ENCODE measurements around the gene PALM3.
A peak's percentile ranks its signal among the peaks of the same experiment; 100 is the strongest.

PALM3 gene

DNA sequence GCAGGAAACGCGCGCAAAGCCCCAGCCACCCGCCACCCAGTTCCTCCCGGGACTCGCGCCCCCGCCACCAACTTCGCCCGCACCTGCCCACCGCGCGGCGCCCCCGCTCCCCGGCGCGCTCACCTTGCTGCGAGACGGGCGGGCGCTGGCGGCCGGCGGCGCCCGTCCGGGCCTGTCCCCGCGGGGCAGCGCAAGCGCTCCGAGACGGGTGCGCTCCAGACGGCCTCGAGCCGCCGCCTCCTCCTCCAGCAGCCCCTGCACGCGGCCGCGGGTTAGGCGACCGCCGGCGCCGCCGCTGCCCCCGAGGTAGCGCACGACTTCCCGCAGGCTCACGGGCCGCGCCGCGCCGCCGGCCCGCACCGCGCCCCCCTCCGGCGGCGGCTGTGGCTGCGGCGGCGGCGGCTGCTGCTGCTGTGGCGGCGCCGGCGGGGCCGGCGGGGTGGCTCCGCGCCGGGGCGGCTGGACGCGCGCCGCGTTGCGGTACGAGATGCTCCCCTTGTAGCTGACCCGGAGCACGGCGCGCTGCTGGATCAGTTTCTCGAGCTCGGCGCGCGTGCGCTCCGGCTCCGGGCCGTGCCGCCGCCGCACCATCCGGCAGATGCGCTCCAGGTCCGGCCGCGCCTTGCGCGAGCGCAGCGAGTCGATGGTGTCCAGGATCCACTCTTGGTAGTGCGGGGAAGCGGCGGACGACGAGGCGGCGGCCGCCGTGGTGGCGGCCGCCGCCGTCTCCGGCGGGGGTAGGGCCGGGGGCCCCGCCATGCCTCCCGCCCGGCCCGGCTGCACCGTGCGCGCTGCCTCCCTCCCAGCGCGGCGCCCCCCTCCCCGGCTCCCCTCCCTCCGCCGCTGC lies 28.0 kb upstream of the PALM3 start:
- DNase-seq: peak; percentile 48

DNA sequence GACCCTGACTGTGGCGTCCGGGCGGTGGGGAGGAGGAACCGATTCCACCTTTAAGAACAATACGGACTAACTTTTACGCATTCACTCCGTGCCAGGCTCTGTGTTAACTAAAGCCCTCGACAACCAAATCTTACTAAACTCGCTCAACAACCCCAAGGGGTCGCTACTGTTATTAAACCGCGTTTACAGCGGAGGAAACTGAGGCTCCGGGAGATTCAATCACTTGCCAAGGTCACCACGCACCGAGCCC lies 27.5 kb upstream of the PALM3 start:
- DNase-seq: no peak

DNA sequence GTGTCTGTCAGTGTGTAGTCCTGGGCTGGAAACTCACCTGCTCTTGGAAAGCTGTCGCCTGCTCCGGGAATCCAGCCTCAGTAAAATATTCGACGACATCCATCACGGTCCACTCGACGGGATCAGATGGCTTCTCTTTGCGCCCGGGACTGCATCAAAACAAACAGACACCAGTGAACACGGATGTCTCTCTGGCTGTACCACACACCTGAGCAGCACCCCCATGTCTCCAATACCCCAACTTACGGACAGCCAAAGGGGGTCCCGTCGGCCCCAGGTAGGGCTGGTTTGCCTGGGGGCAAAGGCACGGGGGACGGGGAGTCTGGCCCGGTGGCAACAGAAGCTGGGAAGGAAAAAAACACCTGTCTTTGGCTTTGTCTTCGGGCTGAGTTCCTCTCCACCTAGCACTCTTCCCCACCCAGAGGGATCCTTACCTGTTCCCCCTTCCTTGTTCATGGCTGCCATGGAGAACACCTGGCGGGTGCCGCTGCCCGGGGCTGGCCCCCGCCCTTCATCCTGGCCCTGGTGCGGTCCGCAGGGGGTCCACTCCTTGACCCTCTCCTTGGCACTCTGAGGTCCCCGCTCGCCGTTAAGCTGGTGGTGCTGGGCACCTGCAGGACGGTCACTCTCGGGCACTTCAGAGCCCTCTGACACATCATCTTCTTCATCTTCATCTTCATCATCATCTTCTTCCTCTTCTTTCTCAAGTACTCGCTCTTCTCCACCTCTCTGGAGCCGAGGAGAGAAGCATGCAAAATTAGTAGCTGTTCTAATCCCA lies 26.9 kb upstream of the PALM3 start:
- no peak for DNase-seq

DNA sequence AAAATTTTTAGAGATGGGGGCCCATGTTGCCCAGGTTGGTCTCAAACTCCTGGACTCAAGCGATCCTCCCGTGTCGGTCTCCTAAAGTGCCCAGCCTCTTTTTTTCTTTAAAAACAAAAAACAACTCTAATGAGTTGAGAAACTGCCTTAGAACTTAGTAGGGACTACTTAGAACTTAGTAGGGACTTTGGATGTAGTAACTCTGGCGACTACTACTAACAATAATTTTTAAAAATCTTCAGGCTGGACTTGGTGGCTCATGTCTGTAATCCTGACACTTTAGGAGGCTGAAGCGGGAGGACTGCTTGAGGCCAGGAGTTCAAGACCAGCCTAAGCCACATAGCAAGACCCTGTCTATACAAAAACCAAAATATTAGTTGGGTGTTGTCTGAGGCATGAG lies 24.2 kb upstream of the PALM3 start:
- DNase-seq: no peak

DNA sequence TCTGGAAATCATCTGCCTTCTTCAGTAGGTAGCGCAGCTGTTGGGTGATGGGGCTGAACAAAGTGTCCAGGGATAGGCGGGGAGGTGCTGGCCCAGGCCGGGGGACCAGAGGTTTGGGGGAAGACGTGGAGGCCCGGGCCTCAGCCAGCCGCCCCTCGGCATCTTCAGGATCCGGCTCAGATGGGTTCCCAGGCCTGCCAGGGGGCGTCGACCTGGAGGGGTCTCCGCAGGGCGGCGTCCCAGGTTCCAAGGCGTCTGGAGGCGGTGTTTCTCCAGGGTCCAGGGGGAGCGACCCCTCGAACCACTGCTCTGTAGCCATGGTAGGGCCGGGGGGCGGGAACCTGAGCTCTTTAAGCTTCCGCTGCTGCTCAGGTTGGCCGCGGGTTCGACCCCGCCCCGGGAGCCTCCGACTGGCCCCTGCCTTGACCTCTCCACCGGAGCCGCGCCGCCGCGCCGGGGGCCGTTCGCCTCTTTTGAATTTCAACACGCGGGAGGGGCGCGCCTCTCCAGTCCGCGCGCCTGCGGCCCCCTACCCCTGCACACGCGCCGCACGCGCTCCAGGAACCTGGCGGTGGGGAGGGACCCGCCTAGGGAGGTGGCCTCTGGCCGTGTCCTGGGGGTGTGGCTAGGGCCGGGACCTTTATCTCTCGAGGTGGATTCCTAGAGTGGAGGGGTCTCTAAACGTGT lies 23.6 kb upstream of the PALM3 start, which contains the start of gene C19orf67:
Gene C19orf67, minus strand, starts transcription at position 475 of the 687 bp plus-strand sequence. Its CDS starts 156 bp downstream, at position 319.
- no peak for DNase-seq

DNA sequence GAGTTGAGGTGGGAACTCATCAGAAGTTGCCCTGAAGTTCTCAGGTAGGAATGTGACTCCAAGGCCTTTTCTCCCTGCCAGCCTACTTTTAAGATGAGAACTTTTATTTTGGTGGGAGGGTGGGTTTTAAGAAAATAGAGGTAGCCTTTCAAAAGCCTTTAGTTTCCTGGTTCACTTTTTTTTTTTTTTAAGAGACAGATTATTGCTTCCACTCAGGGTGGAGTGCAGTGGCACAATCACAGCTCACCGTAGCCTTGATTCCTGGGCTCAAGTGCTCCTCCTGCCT lies 20.7 kb upstream of the PALM3 start:
- no peak for DNase-seq

DNA sequence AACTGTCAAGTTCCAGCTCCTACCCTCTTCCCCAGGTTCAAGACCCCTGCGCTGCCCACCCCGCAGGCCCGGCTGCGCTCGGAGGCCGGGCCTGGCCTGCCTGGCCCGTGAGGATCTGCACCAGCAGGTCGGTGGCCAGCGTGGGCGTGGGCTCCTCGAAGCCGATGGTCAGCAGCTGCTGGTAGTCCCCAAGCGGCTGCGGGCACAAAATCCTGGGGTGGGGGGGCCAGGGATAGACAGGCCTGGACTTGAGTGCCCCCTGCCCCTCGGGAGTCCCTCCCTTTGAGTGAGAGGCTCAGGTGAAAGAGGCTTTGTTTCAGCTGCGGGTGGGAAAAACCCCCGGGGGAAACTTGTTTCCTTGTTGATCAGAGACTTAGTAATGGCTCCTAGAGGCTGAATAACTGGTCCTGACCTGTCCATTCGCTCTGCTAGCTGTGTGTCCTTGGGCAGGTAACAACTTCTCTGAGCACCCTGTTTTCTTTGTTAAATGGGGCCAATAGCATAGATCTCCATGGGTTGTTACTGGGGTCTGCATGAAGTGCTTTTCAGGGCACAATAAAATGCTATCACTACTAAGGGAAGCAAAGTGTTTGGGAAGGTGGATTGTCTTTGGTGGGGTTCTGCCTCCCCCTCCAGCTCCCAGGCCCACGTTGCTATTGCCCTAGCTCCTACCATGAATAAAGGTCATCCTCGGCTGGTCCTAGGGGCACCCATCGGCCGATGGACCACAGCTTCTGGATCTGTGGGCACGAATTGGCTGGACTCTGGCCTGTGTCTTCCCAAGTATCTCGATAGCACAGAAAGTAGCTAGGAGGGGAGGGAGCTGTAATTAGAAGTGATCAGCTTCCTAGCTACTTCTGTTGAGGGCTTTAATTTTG lies 20.2 kb upstream of the PALM3 start:
- DNase-seq: no peak

DNA sequence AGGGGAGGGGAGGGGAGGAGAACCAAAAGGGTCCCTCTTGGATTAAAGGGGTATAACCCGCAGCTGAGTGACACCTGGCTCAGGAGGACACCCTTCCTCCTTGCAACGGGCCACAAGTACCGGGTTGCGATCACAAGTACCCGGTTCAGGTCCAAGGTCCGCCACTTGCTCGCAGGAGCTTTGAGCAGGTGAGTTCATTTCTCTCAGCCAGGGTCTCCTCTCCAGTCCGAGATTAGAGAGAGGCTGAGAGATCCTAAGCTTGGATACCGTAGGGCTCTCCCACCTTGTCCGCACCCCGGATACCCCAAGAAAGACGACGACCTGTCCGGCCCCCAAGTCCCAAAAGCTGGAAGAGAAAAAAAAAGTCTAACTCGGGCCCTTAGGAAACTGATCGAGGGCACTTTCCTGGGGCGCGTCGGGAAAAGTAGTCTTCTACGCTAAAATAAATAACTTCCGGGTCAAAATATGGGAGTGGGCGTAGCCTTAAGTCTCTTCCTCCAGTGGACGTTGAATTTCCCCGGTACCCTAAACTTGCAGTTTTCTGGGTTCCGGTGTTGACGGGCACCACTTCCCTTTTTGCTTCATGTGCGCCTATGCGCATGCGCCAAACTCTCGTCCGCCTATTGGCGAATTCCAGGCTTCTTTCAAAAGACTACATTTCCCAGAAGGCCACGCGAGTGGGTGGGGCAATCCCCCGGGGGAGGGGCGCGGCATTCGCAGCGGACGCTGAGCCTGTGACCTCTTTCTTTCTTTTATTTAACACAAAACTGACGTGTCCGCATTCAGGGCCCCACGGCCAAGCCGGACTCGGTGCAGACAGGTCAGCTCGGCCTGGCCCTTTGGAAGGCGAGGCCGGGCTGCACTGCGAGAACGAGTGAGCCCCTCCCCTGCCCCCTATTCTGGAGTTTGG lies 19.3 kb upstream of the PALM3 start:
- peak; percentile 99 for DNase-seq

DNA sequence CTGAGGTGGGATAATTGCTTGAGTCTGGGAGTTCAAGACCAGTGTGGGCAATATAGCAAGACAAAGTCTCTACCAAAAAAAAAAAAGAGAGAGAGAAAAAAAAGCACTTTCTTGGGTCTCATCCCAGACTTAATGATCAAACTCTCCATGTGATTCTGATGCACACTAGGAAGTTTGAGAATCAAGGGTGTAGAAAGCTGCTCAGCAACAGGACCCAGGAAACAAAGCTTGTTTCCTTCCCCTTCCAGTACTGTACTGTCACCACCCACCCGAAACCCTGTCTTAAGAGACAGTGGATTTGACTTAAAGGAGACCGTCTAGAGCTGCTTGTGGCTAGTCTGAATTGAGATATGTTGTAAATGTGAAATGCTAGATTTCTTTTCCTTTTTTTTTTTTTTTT lies 16.5 kb upstream of the PALM3 start:
- no peak for DNase-seq

DNA sequence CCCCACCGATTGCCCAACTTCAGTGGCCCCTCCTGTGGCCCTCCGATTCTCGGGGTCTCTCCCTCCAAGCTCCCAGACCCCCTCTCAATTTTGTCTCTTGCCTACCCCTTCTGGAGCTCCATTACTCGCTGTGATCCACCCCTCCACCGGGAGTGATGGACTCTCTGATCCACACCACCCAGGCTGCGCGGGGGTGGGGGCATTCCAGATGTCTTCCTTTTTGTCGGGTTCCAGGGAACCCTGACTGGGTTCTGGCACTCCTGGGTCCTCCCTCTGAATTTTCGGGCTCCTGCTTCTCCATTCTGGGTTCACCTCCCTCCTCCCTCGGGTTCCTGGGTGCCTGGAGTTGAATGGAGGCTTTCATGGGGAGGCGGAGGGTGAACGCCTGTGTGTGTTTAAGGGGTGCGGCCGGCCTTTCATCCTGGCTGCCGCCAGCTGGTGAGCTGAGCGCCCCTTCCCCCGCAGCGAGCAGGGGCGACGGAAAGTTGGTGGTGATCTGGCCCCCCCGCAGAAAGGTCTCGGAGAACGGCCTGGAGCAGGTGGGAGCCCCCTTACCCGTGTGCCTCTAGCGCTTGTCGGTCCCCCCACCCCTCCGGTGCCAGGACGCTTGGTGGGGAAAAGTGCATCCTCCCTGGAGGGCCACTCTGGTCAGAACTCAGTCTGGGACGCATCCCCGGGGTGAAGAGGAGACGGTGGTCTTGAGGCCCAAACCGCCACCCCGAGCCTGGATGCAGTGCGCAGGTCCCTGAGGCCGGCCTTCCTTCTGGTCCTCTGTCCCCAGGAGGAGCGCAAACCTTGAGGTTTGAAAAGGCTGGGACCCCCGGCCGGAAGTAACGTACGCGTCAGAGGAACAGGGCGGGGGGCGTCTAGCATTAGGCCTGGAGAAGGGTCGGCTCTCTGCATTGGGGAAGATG lies 12.3 kb upstream of the PALM3 start:
- DNase-seq: peak; percentile 28

DNA sequence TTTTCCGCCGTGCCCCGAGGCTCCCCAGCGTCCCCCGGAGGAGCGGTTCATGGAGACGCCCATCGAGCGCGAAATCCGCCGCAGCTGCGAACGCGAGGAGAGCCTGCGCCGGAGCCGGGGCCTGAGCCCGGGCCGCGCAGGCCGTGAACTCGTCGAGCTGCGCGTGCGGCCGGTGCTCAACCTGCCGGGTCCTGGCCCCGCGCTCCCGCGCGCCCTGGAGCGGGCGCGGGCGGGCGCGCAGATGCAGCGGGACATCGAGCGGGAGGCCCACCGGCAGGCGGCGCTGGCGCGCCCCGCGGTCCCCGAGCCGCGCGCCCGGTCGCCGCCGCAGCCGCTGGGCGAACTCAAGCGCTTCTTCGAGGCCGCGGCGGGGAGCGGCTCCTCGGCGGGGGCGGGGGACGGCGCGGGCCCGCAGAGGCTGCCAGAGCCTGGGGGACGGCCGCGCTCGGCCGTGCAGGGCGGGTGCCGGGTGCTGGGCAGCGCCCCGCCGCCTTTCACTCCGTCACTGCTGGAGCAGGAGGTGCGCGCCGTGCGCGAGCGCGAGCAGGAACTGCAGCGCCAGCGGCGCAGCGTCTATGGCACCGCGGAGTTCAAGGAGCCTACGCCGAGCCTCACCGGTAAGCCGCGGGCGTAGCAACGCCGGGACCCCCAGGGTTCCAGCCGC lies 11.5 kb upstream of the PALM3 start:
- peak; percentile 82 for DNase-seq

DNA sequence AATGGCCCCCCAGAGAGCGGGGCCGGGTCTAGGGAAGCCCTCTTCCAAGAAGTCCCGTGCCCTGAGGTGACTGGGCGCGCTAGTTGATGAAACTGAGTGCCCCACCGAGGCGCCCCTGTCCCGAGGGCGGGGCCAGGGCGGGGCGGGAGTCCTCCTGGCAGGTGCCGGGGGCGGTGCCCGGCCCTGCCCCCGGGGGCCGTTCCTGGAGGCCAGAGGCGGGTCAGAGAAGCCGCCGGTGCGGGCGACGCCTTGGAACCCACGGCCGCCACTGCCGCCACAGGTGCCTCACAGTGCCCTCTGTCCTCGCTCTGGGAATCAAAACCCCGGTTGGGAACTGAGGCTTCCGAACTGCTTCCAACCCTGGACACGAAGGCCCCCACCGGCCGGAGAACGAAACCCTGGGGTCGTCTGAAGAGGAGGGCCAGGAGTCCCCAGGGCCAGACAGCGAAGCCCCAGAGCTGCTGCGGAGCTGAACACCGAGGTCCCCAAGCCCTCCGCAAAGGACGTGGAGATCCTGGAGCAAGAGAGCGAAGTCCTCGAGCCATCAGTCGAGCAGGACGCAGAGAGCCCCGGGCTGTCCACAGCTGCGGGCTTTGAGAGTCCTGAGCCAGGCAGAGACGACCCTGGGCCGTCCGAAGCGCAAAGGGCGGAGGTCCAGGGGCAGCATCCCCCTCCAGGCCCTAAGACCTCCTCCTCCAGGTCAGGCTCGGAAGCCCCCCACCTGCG lies 10.8 kb upstream of the PALM3 start, which contains the start of gene MISP3:
Gene MISP3, plus strand, starts transcription at position 252 of the 726 bp plus-strand sequence. CDS start 524 bp downstream, outside the sequence.
- peak; percentile 52 for DNase-seq

DNA sequence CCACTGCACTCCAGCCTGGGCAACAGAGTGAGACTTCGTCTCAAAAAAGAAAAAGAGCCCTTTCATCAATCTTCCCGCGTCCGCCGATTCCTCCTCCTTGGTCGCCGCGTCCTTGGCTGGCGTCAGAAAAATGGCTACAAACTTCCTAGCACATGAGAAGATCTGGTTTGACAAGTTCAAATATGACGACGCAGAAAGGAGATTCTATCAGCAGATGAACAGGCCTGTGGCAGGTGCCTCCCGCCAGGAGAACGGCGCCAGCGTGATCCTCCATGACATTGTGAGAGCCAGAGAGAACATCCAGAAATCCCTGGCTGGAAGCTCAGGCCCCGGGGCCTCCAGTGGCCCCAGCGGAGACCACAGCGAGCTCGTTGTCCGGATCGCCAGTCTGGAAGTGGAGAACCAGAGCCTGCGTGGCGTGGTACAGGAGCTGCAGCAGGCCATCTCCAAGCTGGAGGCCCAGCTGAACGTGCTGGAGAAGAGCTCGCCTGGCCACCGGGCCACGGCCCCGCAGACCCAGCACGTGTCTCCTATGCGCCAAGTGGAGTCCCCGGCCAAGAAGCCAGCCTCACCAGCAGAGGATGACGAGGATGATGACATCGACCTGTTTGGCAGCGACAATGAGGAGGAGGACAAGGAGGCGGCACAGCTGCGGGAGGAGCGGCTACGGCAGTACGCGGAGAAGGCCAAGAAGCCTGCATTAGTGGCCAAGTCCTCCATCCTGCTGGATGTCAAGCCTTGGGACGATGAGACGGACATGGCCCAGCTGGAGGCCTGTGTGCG lies 8.6 kb upstream of the PALM3 start:
- DNase-seq: no peak

DNA sequence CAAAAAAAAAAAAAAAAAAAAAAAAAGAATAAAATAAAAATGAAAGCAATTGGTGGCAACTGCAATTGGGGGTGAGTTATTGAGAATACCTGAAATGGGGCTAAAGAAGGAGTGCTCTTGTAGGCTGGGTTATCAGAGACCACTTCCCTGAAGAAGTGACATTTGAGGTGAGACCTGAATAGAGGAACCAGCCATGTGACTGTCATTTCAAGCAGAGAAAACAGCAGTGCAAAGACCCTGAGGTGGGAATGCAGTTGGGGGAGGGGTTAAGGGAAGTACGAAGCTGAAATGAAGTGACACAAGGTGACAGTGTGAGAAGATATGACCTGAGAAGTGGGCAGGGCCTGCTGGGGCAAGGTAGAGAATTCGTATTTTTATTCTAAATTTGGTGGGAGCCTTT lies 4.3 kb upstream of the PALM3 start:
- no peak for DNase-seq

DNA sequence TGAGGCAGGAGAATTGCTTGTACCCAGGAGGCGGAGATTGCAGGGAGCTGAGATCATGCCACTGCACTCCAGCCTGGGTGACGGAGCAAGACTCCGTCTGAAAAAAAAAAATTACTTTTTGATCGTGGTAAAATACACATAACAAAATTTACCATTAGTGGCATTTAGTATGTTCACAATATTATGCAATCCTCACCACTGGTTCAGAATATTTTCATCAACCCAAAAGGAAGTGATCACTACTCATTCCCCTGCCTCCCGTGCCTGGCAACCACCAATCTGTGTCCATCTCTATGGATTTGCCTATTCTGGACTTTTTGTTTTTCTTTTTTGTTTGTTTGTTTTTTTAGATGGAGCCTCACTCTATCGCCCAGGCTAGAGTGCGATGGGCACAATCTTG lies 1.2 kb upstream of the PALM3 start:
- no peak for DNase-seq

DNA sequence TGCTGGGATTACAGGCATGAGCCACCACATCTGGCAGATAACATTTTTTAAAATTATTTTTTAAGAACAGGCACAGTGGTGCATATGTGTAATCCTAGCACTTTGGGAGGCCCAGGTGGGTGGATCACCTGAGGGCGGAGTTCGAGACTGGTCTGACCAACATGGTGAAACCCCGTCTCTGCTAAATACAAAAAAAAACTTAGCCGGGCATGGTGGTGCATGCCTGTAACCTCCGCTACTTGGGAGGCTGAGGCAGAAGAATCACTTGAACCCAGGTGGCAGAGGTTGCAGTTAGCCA lies 631 bp upstream of the PALM3 start:
- no peak for DNase-seq

DNA sequence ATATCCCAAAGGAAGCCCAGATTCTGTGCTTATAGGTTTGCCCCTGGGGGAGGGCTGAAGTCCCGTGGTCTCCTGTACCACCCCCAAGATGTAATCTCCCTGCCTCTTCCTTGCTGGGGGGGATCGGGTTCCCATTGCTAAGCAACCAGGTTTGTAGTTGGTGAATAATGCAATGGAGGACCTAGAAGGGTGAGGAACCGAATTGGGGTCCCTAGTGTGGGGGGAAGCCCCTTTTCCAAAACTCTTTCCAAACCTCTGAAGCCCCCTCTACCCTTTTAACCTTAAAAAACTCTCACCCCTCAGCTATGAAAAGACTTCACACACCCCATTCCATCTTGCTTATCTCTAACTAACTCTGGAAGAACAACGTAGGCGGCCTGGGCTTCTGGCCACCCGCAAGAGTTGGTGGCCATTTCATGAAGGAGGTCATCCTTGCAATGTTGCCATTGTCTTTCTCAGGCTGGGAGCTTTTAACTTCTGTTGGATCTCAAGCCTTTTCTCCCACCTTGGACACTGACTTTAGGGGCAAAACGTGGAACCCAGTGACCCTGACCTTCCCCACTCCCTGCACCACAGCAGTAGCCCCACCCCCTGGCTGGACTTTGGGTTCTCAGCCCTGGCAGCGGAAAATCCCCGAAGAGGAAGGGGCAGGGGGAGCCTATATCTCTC lies 661 bp downstream of the PALM3 start:
- no peak for DNase-seq

DNA sequence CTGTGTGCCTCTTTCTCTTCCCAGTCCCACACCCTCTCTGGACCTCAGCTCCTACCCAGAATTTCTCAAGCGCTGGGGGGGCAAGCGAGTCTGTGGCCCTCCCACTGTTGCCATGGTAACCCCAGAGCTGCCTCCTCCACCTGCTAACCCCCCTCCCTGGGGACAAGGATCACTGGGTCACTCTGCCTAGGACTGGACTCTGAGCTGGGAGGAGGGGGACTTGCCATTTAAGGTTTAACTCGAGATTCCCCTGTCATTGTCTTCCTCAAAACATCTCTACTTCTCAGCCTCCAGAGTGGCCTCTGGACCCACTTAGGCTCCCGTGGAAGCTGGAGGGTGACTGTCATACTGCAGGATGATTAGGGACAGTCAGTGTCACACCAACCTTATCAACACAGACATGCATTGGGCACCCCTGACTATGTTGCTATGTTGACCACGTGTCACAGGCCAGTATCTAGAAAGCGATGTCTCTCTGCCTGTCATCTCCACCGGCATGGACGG lies 2.2 kb downstream of the PALM3 start:
- no peak for DNase-seq

All from NCI-H1092 treated with DMSO at 0.1 percent for 48 hours (cell line).